ENCODE results near the gene FTSJ3. TPM values are rescaled to one million over a fixed set of nuclear protein-coding genes. Genes with fewer than 3 reads are reported as not detected.

FTSJ3 gene
- total and polyA plus RNA-seq, 10 of the 15 experiments (the other 5 are each of a cell fraction or from before 2014, with no cell fraction given), result 17.2 to 79.2 (median 50.4) TPM

DNA sequence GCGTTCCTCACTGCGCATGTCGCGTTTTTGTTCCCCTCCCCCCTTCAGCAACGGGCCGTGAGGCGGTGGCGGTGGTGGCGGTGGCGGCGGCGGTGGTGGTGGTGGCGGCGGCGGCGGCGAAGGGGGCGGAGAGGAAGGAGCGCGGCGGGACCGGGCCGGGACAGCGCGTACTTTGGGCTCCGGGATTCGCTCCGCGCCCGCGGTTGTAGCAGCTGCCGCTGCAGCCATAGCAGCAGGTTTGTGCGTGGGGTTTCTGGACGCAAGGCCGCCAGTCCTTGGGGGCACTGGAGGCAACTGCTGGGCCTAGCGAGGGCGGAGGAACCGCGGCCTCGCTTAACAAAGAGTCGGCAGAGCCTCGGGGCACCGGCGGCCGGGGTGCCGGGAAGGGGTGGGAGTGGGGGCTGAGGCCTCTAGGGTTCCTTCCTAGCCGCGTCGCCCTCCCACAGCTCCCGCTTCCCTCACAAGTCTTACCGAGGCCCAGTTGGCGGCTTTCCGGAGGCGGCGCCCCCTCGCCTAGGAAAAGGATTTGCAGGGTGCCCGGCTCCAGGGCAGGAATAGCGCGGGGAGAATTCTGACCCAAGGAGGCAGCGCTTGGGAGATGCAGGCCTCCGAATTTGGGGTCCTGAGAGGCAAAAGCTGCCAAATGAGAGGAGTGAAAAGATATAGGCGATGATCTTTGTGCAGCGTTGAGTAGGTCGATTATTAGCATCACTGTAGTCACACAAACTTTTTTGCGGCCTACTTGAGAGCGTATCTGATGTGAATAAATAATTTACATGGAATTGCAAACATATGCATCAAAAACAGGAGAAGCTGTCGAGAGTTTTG, 53.1 kb downstream of the FTSJ3 start, which contains the start of gene DDX42 (continued):
- TF ChIP-seq RUNX3 (IDR thresholded peaks at IDR 0.05; ENCODE audit: low read length) (0 out of 2 replicates have a peak, but pooled peaks have one; percentile 4), POLR2A (IDR thresholded peaks at IDR 0.05; ENCODE audit: low read depth, low read length) (peak; percentile 67), NFYB (IDR thresholded peaks at IDR 0.05; ENCODE audit: insufficient read depth, low read depth, low read length) (no peak), MTA2 (IDR thresholded peaks at IDR 0.05; ENCODE audit: low read depth) (no peak)

DNA sequence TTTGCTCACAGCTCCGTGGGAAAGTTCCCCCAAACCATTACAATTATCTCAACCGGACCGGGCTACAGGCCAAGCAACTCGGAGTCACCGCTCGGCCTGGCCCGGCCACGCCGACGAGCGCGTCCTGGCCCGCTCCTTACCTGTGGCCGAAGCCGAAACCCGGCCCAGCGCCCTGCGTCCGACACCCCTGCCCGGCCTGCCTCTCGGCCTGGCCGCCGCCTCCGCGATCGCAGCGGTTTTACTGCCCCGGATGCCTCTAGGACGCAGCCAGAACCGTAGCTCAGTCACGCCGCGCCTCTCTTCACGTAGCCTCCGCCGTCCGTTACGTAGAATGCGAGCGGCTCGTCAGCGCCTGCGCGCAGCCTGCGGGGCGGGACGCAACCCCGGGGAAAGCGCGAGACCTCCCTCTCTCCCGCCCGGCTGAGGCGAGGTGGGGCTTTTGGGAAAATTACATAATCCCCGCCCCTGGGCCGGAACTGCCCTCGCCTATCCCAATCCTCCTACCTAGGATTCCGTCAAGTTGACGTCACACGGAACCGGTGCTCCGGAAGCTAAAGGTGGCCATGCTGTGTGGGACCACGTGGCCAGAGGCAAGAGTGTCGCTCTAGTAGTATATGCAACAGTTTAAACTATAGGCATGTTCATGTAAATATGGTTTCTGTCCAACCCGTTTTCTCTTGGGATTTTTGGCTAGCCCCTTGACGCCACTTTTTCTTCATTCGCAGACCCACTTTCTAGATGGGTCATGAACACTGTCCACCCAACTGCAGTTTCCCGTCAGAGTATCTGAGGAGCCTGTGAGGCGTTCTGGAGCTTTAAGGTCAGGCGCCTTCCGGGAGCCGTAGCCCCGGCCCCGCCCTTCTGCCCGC, 54.0 kb downstream of the FTSJ3 start, which contains the start of gene CCDC47:
TSS of gene CCDC47 (minus strand) at position 326 of the 869 bp plus-strand sequence. CDS start 7,422 bp downstream, outside the sequence.
- Histone ChIP-seq H3K27me3 (replicated peaks in 1 of 2; ENCODE audit: control insufficient read depth in 2 of 2, insufficient read depth in 2 of 2, low read length in 1 of 2) (no peaks in the 10 kb centered on the region), H3K9ac (ENCODE audit: control insufficient read depth, insufficient read depth, low read length) (peak within 1 kb of the TSS; percentile 94), H2AFZ (ENCODE audit: control insufficient read depth, low read depth, low read length) (peak within 1 kb of the TSS; percentile 84), H3K27ac (ENCODE audit: control insufficient read depth, insufficient read depth) (peak within 1 kb of the TSS; percentile 84), H3K36me3 (ENCODE audit: control insufficient read depth in 2 of 2, insufficient read depth in 2 of 2, low read length in 1 of 2) (peaks cover 0 to 7% of the 10 kb centered on the region in 2 experiments; a peak in 2 of 4 replicates), H3K4me2 (ENCODE audit: control insufficient read depth, insufficient read depth) (peak within 1 kb of the TSS; percentile 73), H4K20me1 (ENCODE audit: control insufficient read depth, insufficient read depth) (peaks cover 3% of the 10 kb centered on the region), H3K79me2 (ENCODE audit: control insufficient read depth, insufficient read depth, low read length) (peaks cover 90% of the 10 kb centered on the region), H3K4me1 (ENCODE audit: control insufficient read depth, insufficient read depth, low read length) (peaks cover 3% of the 10 kb centered on the region), H3K9me3 (replicated peaks; ENCODE audit: control insufficient read depth, insufficient read depth, low read length) (no peaks in the 10 kb centered on the region), H3K4me3 (peak within 1 kb of the TSS; percentile 100)
- BruUV-seq (replicated peaks), result no TSS peak
- POLR2A ChIA-PET, result interaction anchor here (0.6 to 6.1 kb wide), 19 partner anchors 9 to 152 kb away, joined by 3 to 49 read pairs (median 5); partner anchors contain the start of genes FTSJ3, MAP3K3, PSMC5 and SMARCD2
- in situ Hi-C loops (cut with MboI), result no loop called here
- peak; percentile 93 for FAIRE-seq
- intact Hi-C loops (cut with micrococcal nuclease; ENCODE audit: unreplicated experiment), result loop anchor here (1.0 to 10.0 kb wide), 5 partner anchors 32 to 149 kb away; partner anchors contain the start of genes FTSJ3, MAP3K3, PSMC5 and SMARCD2
- CTCF ChIA-PET, result interaction anchor here (0.7 to 2.5 kb wide), 7 partner anchors 11 to 76 kb away, joined by 3 to 8 read pairs (median 5); no protein-coding TSS in a partner anchor
- RAD21 ChIA-PET (ENCODE audit: unreplicated experiment), result interaction anchor here (0.6 to 3.6 kb wide), 15 partner anchors 9 to 367 kb away, joined by 3 to 20 read pairs (median 4); partner anchors contain the start of genes MAP3K3 and STRADA
- DNase-seq (ENCODE audit: low read depth, low spot score), result peak; percentile 98
- peak; percentile 90 for ATAC-seq
- WGBS (ENCODE audit: insufficient coverage, insufficient replicate concordance, low lambda C conversion rate, missing lambda C conversion rate), result 1% methylated on average over 73 of the region's 74 CpGs
- SMC1A ChIA-PET (ENCODE audit: uncharacterized antibody, unreplicated experiment), result interaction anchor here (1.0 to 2.0 kb wide), 8 partner anchors 10 to 75 kb away, joined by 3 to 10 read pairs (median 4); no protein-coding TSS in a partner anchor
- TF ChIP-seq ZZZ3 (IDR thresholded peaks at IDR 0.05; ENCODE audit: control insufficient read depth, insufficient read length, low read depth) (no peak), TAF1 (IDR thresholded peaks at IDR 0.05; ENCODE audit: borderline replicate concordance, low read depth, low read length) (peak; percentile 77; the same call in 1 of the 2 replicates), CUX1 (IDR thresholded peaks at IDR 0.05; ENCODE audit: insufficient replicate concordance, low read depth, low read length) (no peak), CBX3 (IDR thresholded peaks at IDR 0.05; ENCODE audit: borderline replicate concordance, low read depth) (no peak), SIN3A (IDR thresholded peaks at IDR 0.05; ENCODE audit: low read depth, low read length) (peak; percentile 90), KAT2A (conservative IDR thresholded peaks at IDR 0.05; ENCODE audit: control insufficient read depth, low read depth, low read length) (no peak), MYB (IDR thresholded peaks at IDR 0.05; ENCODE audit: borderline replicate concordance, low read depth, low read length) (no peak), NKRF (conservative IDR thresholded peaks at IDR 0.05) (peak; percentile 97)
